Hepatocyte (in vitro differentiated cells): ENCODE results near the gene UBE2E1. TPM values are rescaled to one million over a fixed set of nuclear protein-coding genes. Genes with fewer than 3 reads are reported as not detected.

Source experiments
- DNase-seq: peaks from one replicate; pipeline ENCODE4 v3.0.0-alpha.2; 2016; ENCODE audit warnings: low spot score
- H2AFZ ChIP-seq: fragments of 200-600 bp; sonication (generic); 2 replicates; pipeline ENCODE4 v1.6.0; 2016; ENCODE audit warnings: antibody characterized with exemption, mild to moderate bottlenecking
- H3K27ac ChIP-seq: fragments of 200-600 bp; sonication (generic); 2 replicates; pipeline ENCODE4 v1.5.1; 2016; ENCODE audit warnings: mild to moderate bottlenecking
- H3K27me3 ChIP-seq: fragments of 200-600 bp; sonication (generic); 2 replicates; pipeline ENCODE4 v1.6.1; 2016
- H3K36me3 ChIP-seq: fragments of 200-600 bp; sonication (generic); replicated peaks from 2 replicates; pipeline ENCODE4 v1.5.1; 2016; ENCODE audit warnings: low read depth; ENCODE audit not compliant: insufficient read depth
- H3K4me1 ChIP-seq: fragments of 200-600 bp; sonication (generic); 2 replicates; pipeline ENCODE4 v1.5.1; 2016; ENCODE audit warnings: mild to moderate bottlenecking, moderate library complexity; ENCODE audit not compliant: insufficient read depth
- H3K4me2 ChIP-seq: fragments of 200-600 bp; sonication (generic); 2 replicates; pipeline ENCODE4 v1.6.0; 2016
- H3K4me3 ChIP-seq: fragments of 200-600 bp; sonication (generic); 2 replicates; pipeline ENCODE4 v1.5.1; 2016; ENCODE audit warnings: mild to moderate bottlenecking
- H3K79me2 ChIP-seq: fragments of 200-600 bp; sonication (generic); 2 replicates; pipeline ENCODE4 v1.6.0; 2017; ENCODE audit warnings: mild to moderate bottlenecking
- H3K9me2 ChIP-seq: fragments of 200-600 bp; sonication (generic); replicated peaks from 2 replicates; pipeline ENCODE4 v1.6.0; 2017; ENCODE audit warnings: mild to moderate bottlenecking; ENCODE audit not compliant: insufficient read depth
- H3K9me3 ChIP-seq: fragments of 200-600 bp; sonication (generic); 2 replicates; pipeline ENCODE4 v1.5.1; 2016; ENCODE audit warnings: low read depth, mild to moderate bottlenecking
- H4K20me1 ChIP-seq: fragments of 200-600 bp; sonication (generic); 2 replicates; pipeline ENCODE4 v1.6.0; 2016; ENCODE audit warnings: mild to moderate bottlenecking; ENCODE audit not compliant: insufficient read depth, poor library complexity, severe bottlenecking
- EZH2 ChIP-seq: fragments of 200-600 bp; sonication (generic); IDR thresholded peaks from 2 replicates; pipeline ENCODE4 v1.6.1; 2016; ENCODE audit warnings: antibody characterized with exemption, mild to moderate bottlenecking, borderline replicate concordance
- EZH2phosphoT487 ChIP-seq: fragments of 200-600 bp; sonication (generic); IDR thresholded peaks from one replicate; pipeline ENCODE4 v1.6.1; 2018; ENCODE audit warnings: antibody characterized with exemption, mild to moderate bottlenecking, low read depth, moderate library complexity; ENCODE audit not compliant: unreplicated experiment, severe bottlenecking
- WGBS: methylation state at CpG from one replicate; pipeline ENCODE4 v1.1.6; 2016; ENCODE audit warnings: low lambda C conversion rate; ENCODE audit errors: missing lambda C conversion rate; 5-methylcytosine and 5-hydroxymethylcytosine counted together
- polyA plus RNA-seq: library from polyadenylated mRNA; unstranded; fragments of >200 nt; fragmentation: Nextera tagmentation; extraction: Ambion mirVana; gene quantifications from 2 replicates; pipeline ENCODE4 v1.2.1, GENCODE V29; 2016
- total RNA-seq: library from RNA; depleted of rRNA; stranded (reverse); fragments of >200 nt; gene quantifications from 2 replicates; pipeline ENCODE4 v1.2.3, GENCODE V29; 2014
- TF ChIP-seq, protein P1 (sequence below): fragments of 200-600 bp; sonication (generic); IDR thresholded peaks from 2 replicates; pipeline ENCODE4 v1.5.1; 2016; ENCODE audit warnings: antibody characterized with exemption, mild to moderate bottlenecking; ENCODE audit not compliant: poor library complexity

Gene UBE2E1
- total and polyA plus RNA-seq, 2 experiments from 2014 or later = 20.8 to 179 TPM

DNA sequence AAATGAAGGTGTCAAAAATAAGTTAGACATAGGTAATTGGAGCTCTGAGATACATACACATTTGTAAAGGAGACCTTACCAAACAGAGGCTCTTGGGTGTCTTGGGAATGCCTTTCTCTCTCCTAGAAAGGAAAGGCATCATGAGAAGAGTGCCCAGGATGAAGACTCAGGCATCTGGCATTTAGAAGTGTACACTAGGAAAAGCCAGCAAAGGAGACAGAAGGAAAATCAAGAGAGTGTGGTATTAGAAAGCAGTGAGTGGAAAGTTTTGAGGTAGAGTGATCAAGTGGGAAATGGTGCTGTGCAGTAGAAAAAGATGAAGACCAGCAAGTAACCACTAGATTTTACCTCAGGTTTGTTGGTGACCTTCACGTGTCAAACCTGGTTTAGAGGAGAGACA lies 16.1 kb downstream of the UBE2E1 start:
- TF ChIP-seq, protein P1, sequence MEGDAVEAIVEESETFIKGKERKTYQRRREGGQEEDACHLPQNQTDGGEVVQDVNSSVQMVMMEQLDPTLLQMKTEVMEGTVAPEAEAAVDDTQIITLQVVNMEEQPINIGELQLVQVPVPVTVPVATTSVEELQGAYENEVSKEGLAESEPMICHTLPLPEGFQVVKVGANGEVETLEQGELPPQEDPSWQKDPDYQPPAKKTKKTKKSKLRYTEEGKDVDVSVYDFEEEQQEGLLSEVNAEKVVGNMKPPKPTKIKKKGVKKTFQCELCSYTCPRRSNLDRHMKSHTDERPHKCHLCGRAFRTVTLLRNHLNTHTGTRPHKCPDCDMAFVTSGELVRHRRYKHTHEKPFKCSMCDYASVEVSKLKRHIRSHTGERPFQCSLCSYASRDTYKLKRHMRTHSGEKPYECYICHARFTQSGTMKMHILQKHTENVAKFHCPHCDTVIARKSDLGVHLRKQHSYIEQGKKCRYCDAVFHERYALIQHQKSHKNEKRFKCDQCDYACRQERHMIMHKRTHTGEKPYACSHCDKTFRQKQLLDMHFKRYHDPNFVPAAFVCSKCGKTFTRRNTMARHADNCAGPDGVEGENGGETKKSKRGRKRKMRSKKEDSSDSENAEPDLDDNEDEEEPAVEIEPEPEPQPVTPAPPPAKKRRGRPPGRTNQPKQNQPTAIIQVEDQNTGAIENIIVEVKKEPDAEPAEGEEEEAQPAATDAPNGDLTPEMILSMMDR = no peak
- TF ChIP-seq EZH2phosphoT487 (no peak), EZH2 (no peak)
- no peak for DNase-seq
- Histone ChIP-seq H3K27me3 (no peaks in the 10 kb centered on the region), H3K4me2 (no peak overlapping the region), H2AFZ (no peak overlapping the region), H3K9me3 (no peaks in the 10 kb centered on the region), H4K20me1 (peaks cover 87% of the 10 kb centered on the region), H3K79me2 (peaks cover 100% of the 10 kb centered on the region), H3K9me2 (no peaks in the 10 kb centered on the region), H3K4me1 (peaks cover 5% of the 10 kb centered on the region), H3K36me3 (no peaks in the 10 kb centered on the region), H3K4me3 (no peak overlapping the region), H3K27ac (no peak overlapping the region)
- 65% methylated on average over 1 of the region's 1 CpG for WGBS

DNA sequence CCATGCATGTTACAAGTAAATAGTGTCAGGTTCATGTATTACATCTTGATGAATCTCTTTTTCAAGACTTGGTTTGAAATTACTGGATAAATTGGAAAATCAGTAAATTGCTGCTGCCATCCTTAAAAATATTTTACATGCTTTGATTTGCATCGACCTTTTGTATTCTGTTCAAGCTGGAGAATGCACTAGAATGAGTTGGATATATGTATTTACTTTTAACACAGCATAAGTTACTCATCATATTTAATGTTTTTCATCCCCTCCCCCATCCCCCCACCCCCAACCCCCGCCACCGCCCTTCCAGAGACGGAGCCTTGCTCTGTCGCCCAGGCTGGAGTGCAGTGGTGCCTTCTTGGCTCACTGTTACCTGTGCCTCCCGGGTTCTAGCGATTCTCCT lies 16.8 kb downstream of the UBE2E1 start:
- no peaks in the 10 kb centered on the region for H3K9me2 ChIP-seq
- TF ChIP-seq EZH2phosphoT487 = no peak
- no peak for TF ChIP-seq EZH2
- TF ChIP-seq, protein P1 = no peak
- H3K4me1 ChIP-seq = peaks cover 5% of the 10 kb centered on the region
- H3K9me3 ChIP-seq = no peaks in the 10 kb centered on the region
- H3K4me3 ChIP-seq = no peak overlapping the region
- H3K27me3 ChIP-seq = no peaks in the 10 kb centered on the region
- no peak overlapping the region for H3K27ac ChIP-seq
- H3K36me3 ChIP-seq = no peaks in the 10 kb centered on the region
- peaks cover 100% of the 10 kb centered on the region for H3K79me2 ChIP-seq
- H3K4me2 ChIP-seq = no peak overlapping the region
- 91% methylated on average over 7 of the region's 7 CpGs for WGBS
- no peak for DNase-seq
- peaks cover 87% of the 10 kb centered on the region for H4K20me1 ChIP-seq
- H2AFZ ChIP-seq = no peak overlapping the region

DNA sequence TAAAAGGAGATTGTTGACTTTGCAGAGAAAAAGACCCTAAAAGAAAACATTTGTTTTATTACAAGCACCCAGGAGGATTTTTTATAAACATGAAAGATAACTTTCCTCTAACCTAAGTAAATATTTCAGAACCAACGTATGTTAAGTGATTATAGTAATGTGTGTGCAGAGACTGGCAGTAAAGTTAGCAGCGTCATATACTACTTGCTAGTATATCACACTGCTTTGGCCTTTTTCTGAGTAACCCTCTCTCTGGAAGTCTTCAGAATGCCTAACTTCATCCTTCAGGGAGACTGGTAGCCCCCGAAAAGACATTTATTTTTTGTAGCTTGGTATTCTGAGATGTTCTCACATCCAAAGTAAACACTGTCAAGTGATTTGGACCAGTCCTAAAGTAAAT lies 17.9 kb downstream of the UBE2E1 start:
- Histone ChIP-seq H3K36me3 (no peaks in the 10 kb centered on the region), H3K4me1 (peaks cover 5% of the 10 kb centered on the region), H3K79me2 (peaks cover 100% of the 10 kb centered on the region), H2AFZ (no peak overlapping the region), H3K27ac (no peak overlapping the region), H3K4me2 (no peak overlapping the region), H4K20me1 (peaks cover 82% of the 10 kb centered on the region), H3K4me3 (no peak overlapping the region), H3K9me2 (no peaks in the 10 kb centered on the region), H3K27me3 (no peaks in the 10 kb centered on the region), H3K9me3 (no peaks in the 10 kb centered on the region)
- WGBS = 60% methylated on average over 3 of the region's 3 CpGs
- no peak for DNase-seq
- TF ChIP-seq EZH2 (no peak), EZH2phosphoT487 (no peak)
- TF ChIP-seq, protein P1 = no peak
